ENCODE data around the gene LSS. TPM values are rescaled to one million over a fixed set of nuclear protein-coding genes. Genes with fewer than 3 reads are reported as not detected.

The LSS gene
- total RNA-seq, 4 donors from 2014 or later: 55.5 to 131 (median 115) TPM

- Histone ChIP-seq H3K27ac (no peak overlapping the region), H3K36me3 (peaks cover 18 to 90% (median 43%) of the 10 kb centered on the region in 3 donors), H3K9me3 (no peaks in the 10 kb centered on the region), H3K4me3 (no peak overlapping the region), H3K27me3 (no peaks in the 10 kb centered on the region), H3K4me1 (peaks cover 0 to 5% (median 0%) of the 10 kb centered on the region in 3 donors)
- intact Hi-C loops (cut with DNase I): loop anchor here (10.0 kb wide), 1 partner anchor 105 kb away; the partner anchor contains the start of genes C21orf58 and PCNT
- no peak for DNase-seq
- WGBS, 2 donors: 43 to 77% methylated on average over 2 to 3 of the region's 13 CpGs
- TF ChIP-seq CTCF (IDR thresholded peaks at IDR 0.05) (no peak), POLR2A (IDR thresholded peaks at IDR 0.05) (no peak)
These were observed 8.9 kb downstream of the LSS start for GRCh38 chr21:46219591-46220239.

GRCh38 chr21:46218906-46219590, 9.5 kb downstream of the LSS start:
- Histone ChIP-seq H3K36me3 (peaks cover 18 to 93% (median 48%) of the 10 kb centered on the region in 3 donors), H3K4me1 (no peaks in the 10 kb centered on the region), H3K27me3 (no peaks in the 10 kb centered on the region), H3K9me3 (no peaks in the 10 kb centered on the region), H3K27ac (no peak overlapping the region), H3K4me3 (no peak overlapping the region)
- intact Hi-C loops (cut with DNase I): no loop called here
- WGBS, 2 donors: 67% methylated on average over 3 of the region's 16 CpGs; no CpG with 5 or more reads in 1 of the 2 donors
- DNase-seq: no peak
- TF ChIP-seq CTCF (IDR thresholded peaks at IDR 0.05) (no peak), POLR2A (IDR thresholded peaks at IDR 0.05) (no peak)

GRCh38 chr21:46217511-46218196, 10.9 kb downstream of the LSS start:
- TF ChIP-seq POLR2A (IDR thresholded peaks at IDR 0.05) (no peak), CTCF (IDR thresholded peaks at IDR 0.05) (no peak)
- WGBS, 2 donors: 87 to 88% methylated on average over 12 to 22 of the region's 22 CpGs
- no peak for DNase-seq
- no peaks in the 10 kb centered on the region for H3K4me1 ChIP-seq
- intact Hi-C loops (cut with DNase I): no loop called here
- H3K27me3 ChIP-seq: no peaks in the 10 kb centered on the region
- peaks cover 23 to 100% (median 51%) of the 10 kb centered on the region in 3 donors for H3K36me3 ChIP-seq
- no peaks in the 10 kb centered on the region for H3K9me3 ChIP-seq
- H3K4me3 ChIP-seq: no peak overlapping the region
- no peak overlapping the region for H3K27ac ChIP-seq

- DNase-seq: no peak
- Histone ChIP-seq H3K27me3 (no peaks in the 10 kb centered on the region), H3K4me1 (no peaks in the 10 kb centered on the region), H3K36me3 (peaks cover 20 to 100% (median 51%) of the 10 kb centered on the region in 3 donors), H3K9me3 (no peaks in the 10 kb centered on the region), H3K4me3 (no peak overlapping the region), H3K27ac (no peak overlapping the region)
- 89 to 100% methylated on average over 3 to 9 of the region's 16 CpGs for WGBS, 2 donors
- intact Hi-C loops (cut with DNase I): no loop called here
- TF ChIP-seq POLR2A (IDR thresholded peaks at IDR 0.05) (no peak), CTCF (IDR thresholded peaks at IDR 0.05) (no peak)
These were observed 12.3 kb downstream of the LSS start for GRCh38 chr21:46216132-46216747.
